Measurements from ENCODE around the gene C4orf50. TPM values are rescaled to one million over a fixed set of nuclear protein-coding genes. Genes with fewer than 3 reads are reported as not detected.
A peak's percentile ranks its signal among the peaks of the same experiment; 100 is the strongest.

The C4orf50 gene
- not detected in 2 replicates for total RNA-seq (2021)
- percentile 1 among the genes with signal in this experiment for Bru-seq, nascent RNA
- percentile 1 among the genes with signal in this experiment for BruChase-seq, experiment 1, labeled RNA remaining after a 2-hour chase
- percentile 2 among the genes with signal in this experiment for BruChase-seq, experiment 2, labeled RNA remaining after a 6-hour chase
- long read RNA-seq = 0 reads

DNA sequence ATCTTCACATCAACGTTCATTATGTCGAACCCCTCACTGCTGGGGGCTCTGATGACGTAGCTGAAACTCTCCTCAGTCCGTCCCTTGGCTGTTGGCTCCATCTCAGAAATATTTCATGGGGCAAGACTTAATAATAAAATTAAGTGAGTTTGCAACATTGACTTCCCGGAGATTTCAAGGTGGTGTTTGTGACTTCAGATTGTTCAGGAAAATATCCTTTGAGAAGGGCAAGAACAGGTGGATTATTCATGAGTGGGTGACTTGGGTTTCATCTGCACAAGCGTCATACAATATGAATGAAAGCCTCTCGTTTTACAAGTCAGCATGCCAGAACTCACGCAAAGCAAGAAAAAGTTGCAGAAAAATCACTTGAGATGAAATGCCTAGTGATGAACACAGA is at the start of gene C4orf50:
C4orf50 (minus strand) TSS at position 101 of the 400 bp plus-strand sequence.
- Histone ChIP-seq H3K27me3 (ENCODE audit: insufficient read depth, low read depth) (peaks cover 72% of the 10 kb centered on the region), H3K4me3 (no peak within 1 kb of the TSS), H4K20me1 (ENCODE audit: insufficient read depth) (no peaks in the 10 kb centered on the region), H3K4me1 (replicated peaks; ENCODE audit: insufficient read depth) (no peaks in the 10 kb centered on the region), H3K79me2 (ENCODE audit: low read depth) (no peaks in the 10 kb centered on the region), H3K9me3 (ENCODE audit: insufficient read depth, low read depth) (no peaks in the 10 kb centered on the region), H3F3A (ENCODE audit: insufficient read depth, low read depth) (no peaks in the 10 kb centered on the region), H3K36me3 (ENCODE audit: low read depth) (no peaks in the 10 kb centered on the region), H3K27ac (no peak within 1 kb of the TSS), H3K9me2 (ENCODE audit: insufficient read depth) (no peaks in the 10 kb centered on the region), H3K4me2 (no peak within 1 kb of the TSS), H2AFZ (no peak within 1 kb of the TSS)
- intact Hi-C loops (cut with micrococcal nuclease; ENCODE audit: unreplicated experiment) = no loop called here
- no TSS peak for BruUV-seq (replicated peaks)
- POLR2A ChIA-PET (ENCODE audit: unreplicated experiment) = no interaction called here
- DNase-seq = no peak
- CTCF ChIA-PET = no interaction called here
- TF ChIP-seq EZH2 (IDR thresholded peaks at IDR 0.05; ENCODE audit: low read depth) = no peak
- TF ChIP-seq, protein P1, sequence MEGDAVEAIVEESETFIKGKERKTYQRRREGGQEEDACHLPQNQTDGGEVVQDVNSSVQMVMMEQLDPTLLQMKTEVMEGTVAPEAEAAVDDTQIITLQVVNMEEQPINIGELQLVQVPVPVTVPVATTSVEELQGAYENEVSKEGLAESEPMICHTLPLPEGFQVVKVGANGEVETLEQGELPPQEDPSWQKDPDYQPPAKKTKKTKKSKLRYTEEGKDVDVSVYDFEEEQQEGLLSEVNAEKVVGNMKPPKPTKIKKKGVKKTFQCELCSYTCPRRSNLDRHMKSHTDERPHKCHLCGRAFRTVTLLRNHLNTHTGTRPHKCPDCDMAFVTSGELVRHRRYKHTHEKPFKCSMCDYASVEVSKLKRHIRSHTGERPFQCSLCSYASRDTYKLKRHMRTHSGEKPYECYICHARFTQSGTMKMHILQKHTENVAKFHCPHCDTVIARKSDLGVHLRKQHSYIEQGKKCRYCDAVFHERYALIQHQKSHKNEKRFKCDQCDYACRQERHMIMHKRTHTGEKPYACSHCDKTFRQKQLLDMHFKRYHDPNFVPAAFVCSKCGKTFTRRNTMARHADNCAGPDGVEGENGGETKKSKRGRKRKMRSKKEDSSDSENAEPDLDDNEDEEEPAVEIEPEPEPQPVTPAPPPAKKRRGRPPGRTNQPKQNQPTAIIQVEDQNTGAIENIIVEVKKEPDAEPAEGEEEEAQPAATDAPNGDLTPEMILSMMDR (conservative IDR thresholded peaks at IDR 0.05) = no peak

DNA sequence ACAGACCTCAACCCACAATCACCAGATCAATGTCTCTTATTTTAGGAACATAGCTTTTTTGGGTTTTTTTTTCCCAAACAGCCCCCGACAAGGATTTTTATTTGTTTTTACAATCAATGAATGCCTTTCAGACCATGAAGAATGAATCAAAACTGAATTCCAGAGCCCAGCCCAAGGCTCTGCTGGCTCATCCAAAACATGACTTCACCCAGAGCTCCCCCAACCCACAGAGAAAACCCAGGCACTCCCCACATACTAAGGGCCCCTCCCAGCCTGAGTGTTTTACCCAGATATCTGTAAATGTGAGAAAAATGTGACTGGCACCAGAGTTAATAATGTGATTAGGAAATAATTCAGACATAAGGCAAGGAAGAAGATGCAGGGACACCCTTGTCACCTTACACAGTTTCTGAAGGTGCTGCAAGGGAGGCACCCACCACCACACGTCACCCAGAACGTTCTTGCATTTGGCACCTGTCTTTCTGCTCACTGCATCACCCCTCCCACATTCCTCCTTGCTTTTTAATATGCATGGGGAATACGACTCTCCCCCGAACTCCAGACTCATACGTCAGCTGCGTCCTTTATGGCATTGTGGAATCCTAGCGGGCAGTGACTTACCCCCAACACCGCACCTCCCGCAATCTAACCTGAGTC is 47.8 kb upstream of the C4orf50 start:
- H3K4me1 ChIP-seq (replicated peaks; ENCODE audit: insufficient read depth) = no peaks in the 10 kb centered on the region
- TF ChIP-seq EZH2 (IDR thresholded peaks at IDR 0.05; ENCODE audit: low read depth) = no peak
- TF ChIP-seq, protein P1 (conservative IDR thresholded peaks at IDR 0.05) = no peak
- H3K27me3 ChIP-seq (ENCODE audit: insufficient read depth, low read depth) = peaks cover 50% of the 10 kb centered on the region
- no TSS peak for BruUV-seq (replicated peaks)
- no peak for DNase-seq
- H3K27ac ChIP-seq = no peak overlapping the region
- no peak overlapping the region for H2AFZ ChIP-seq
- CTCF ChIA-PET = interaction anchor here (0.5 kb wide), 1 partner anchor 67 kb away, joined by 5 read pairs; no protein-coding TSS in a partner anchor
- no peaks in the 10 kb centered on the region for H3K9me3 ChIP-seq (ENCODE audit: insufficient read depth, low read depth)
- no peak overlapping the region for H3K4me3 ChIP-seq
- intact Hi-C loops (cut with micrococcal nuclease; ENCODE audit: unreplicated experiment) = no loop called here
- H3K4me2 ChIP-seq = no peak overlapping the region
- no peaks in the 10 kb centered on the region for H3K79me2 ChIP-seq (ENCODE audit: low read depth)
- no peaks in the 10 kb centered on the region for H4K20me1 ChIP-seq (ENCODE audit: insufficient read depth)
- POLR2A ChIA-PET (ENCODE audit: unreplicated experiment) = no interaction called here
- no peaks in the 10 kb centered on the region for H3F3A ChIP-seq (ENCODE audit: insufficient read depth, low read depth)
- H3K36me3 ChIP-seq (ENCODE audit: low read depth) = no peaks in the 10 kb centered on the region
- H3K9me2 ChIP-seq (ENCODE audit: insufficient read depth) = no peaks in the 10 kb centered on the region

DNA sequence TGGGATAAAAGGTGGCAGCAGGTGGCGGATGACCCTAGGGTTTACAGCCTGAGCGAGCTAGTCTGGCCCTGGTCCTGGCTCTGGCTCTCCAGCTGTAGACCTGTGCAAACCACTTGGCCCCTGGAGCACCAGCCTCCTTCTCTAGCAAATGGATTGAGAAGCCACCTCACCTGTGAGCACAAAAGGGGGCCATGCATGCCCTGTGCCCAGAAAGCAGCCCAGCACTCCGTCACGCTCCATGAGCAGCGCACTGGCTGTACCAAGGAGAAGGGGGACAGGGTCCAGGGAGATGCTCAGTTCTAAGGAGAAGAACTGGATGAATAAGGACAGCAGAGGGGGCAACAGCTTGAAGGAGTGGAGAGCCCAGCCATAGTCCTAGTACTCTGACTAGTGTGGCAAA is 46.9 kb upstream of the C4orf50 start:
- H4K20me1 ChIP-seq (ENCODE audit: insufficient read depth) = no peaks in the 10 kb centered on the region
- no peak overlapping the region for H3K4me2 ChIP-seq
- ChIA-PET POLR2A (ENCODE audit: unreplicated experiment) (no interaction called here), CTCF (no interaction called here)
- no TSS peak for BruUV-seq (replicated peaks)
- no peak for DNase-seq
- peaks cover 41% of the 10 kb centered on the region for H3K27me3 ChIP-seq (ENCODE audit: insufficient read depth, low read depth)
- TF ChIP-seq EZH2 (IDR thresholded peaks at IDR 0.05; ENCODE audit: low read depth) = no peak
- TF ChIP-seq, protein P1 (conservative IDR thresholded peaks at IDR 0.05) = no peak
- intact Hi-C loops (cut with micrococcal nuclease; ENCODE audit: unreplicated experiment) = no loop called here
- H3K4me1 ChIP-seq (replicated peaks; ENCODE audit: insufficient read depth) = no peaks in the 10 kb centered on the region
- H3K36me3 ChIP-seq (ENCODE audit: low read depth) = no peaks in the 10 kb centered on the region
- H3K27ac ChIP-seq = no peak overlapping the region
- no peak overlapping the region for H2AFZ ChIP-seq
- no peaks in the 10 kb centered on the region for H3K9me2 ChIP-seq (ENCODE audit: insufficient read depth)
- no peaks in the 10 kb centered on the region for H3F3A ChIP-seq (ENCODE audit: insufficient read depth, low read depth)
- H3K79me2 ChIP-seq (ENCODE audit: low read depth) = no peaks in the 10 kb centered on the region
- no peaks in the 10 kb centered on the region for H3K9me3 ChIP-seq (ENCODE audit: insufficient read depth, low read depth)
- no peak overlapping the region for H3K4me3 ChIP-seq

All from PC-9 (cell line).